SJCRH30 (cell line): ENCODE results near the gene CAMK2A. TPM values are rescaled to one million over a fixed set of nuclear protein-coding genes. Genes with fewer than 3 reads are reported as not detected.

ENCODE experiments used
- DNase-seq, 2 experiments: peaks; one replicate each; pipeline ENCODE4 v3.0.0-alpha.2; 2015 to 2020
- H3K27ac ChIP-seq: fragments of 250-450 bp; sonication (Bioruptor Pico); 2 replicates; pipeline ENCODE4 v1.5.1; 2020; ENCODE audit warnings: mild to moderate bottlenecking, moderate library complexity
- H3K27me3 ChIP-seq: fragments of 250-450 bp; sonication (Bioruptor Pico); 2 replicates; pipeline ENCODE4 v1.5.1; 2020; ENCODE audit warnings: mild to moderate bottlenecking, moderate library complexity
- H3K36me3 ChIP-seq: fragments of 250-450 bp; sonication (Bioruptor Pico); 2 replicates; pipeline ENCODE4 v1.5.1; 2020; ENCODE audit warnings: mild to moderate bottlenecking, moderate library complexity
- H3K4me1 ChIP-seq: fragments of 250-450 bp; sonication (Bioruptor Pico); 2 replicates; pipeline ENCODE4 v1.5.1; 2020; ENCODE audit warnings: mild to moderate bottlenecking, moderate library complexity
- H3K4me3 ChIP-seq: fragments of 250-450 bp; sonication (Bioruptor Pico); 2 replicates; pipeline ENCODE4 v1.5.1; 2020; ENCODE audit warnings: mild to moderate bottlenecking, moderate library complexity
- H3K9me3 ChIP-seq: fragments of 250-450 bp; sonication (Bioruptor Pico); replicated peaks from 2 replicates; pipeline ENCODE4 v1.5.1; 2020; ENCODE audit warnings: mild to moderate bottlenecking, moderate library complexity
- total RNA-seq: library from RNA; depleted of rRNA; stranded (reverse); fragments of >200 nt; shearing (Covaris generic); gene quantifications from 2 replicates; pipeline ENCODE4 v1.2.3, GENCODE V29; 2014

CAMK2A gene
- total RNA-seq, 1 experiment from 2014 or later = 0.42 TPM

GRCh38 chr5:150189728-150190502 is 99.7 kb downstream of the CAMK2A start, which contains the start of gene SLC6A7:
SLC6A7 (plus strand) TSS chr5:150190062; CDS start chr5:150190328, 266 bp downstream.
- no peak within 1 kb of the TSS for H3K27ac ChIP-seq
- H3K36me3 ChIP-seq = no peaks in the 10 kb centered on the region
- no peak for DNase-seq
- H3K27me3 ChIP-seq = 0 out of 2 replicates have a peak, but pooled peaks cover 8% of the 10 kb centered on the region
- no peak within 1 kb of the TSS for H3K4me3 ChIP-seq
- no peaks in the 10 kb centered on the region for H3K9me3 ChIP-seq
- peaks cover 4% of the 10 kb centered on the region; the same call in 1 of the 2 replicates for H3K4me1 ChIP-seq

DNA sequence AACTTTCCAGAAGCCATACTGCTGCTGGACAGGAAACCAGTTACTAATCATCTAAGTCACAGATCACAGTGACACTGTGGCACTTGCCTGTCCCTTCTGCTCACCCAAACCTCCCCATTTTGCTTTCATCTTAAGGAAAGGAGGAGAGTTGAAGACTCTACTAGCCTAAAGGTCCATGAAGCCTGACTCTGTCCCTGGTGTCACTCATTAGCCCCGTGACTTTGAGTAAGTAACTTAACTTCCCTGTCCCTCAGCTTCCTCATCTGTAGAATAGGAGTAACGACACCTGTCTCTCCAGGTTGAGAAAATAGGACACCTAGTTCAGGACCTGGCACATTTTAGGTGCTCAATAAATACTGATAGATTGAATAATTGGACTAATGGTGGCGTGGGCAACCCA is 100.2 kb downstream of the CAMK2A start:
- Histone ChIP-seq H3K4me1 (peaks cover 4% of the 10 kb centered on the region; the same call in 1 of the 2 replicates), H3K4me3 (no peak overlapping the region), H3K27me3 (0 out of 2 replicates have a peak, but pooled peaks cover 8% of the 10 kb centered on the region), H3K36me3 (no peaks in the 10 kb centered on the region), H3K27ac (no peak overlapping the region), H3K9me3 (no peaks in the 10 kb centered on the region)
- no peak for DNase-seq

DNA sequence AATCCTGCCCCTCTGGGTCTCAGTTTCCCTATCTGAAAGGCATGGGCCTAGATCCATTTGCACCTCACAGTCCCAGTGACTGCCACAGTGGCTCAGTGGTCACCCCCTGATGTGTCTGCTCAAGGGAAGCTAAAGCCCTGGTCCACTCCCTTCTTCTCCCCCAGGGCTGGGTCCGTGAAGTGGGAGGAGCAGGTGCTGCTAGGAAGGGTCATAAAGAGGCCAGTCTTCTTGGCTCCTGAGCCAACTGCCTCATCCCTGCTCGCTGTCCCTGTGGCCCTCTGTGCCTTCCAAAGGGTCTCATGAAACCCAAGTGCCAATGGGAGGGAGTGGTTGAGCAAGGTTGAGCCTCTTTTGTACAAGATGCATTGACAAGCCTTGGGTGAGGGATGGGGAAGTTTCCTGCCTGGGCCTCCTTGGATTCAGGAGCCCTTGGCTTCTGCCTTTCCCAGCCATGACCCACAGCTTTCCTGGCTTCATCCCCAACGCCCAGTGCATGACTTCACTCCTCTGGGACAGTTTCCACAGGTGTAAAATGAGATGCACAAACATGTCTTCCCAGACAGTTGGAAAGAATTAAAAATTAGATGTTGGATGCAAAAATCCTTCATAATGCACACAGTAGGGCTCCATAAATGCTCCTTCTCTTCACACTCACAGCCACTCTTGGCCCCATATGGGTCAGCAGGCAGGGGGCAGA is 101.3 kb downstream of the CAMK2A start:
- H3K4me1 ChIP-seq = peaks cover 3% of the 10 kb centered on the region; the same call in 1 of the 2 replicates
- H3K27ac ChIP-seq = no peak overlapping the region
- DNase-seq = no peak
- no peak overlapping the region for H3K4me3 ChIP-seq
- H3K36me3 ChIP-seq = no peaks in the 10 kb centered on the region
- H3K27me3 ChIP-seq = peaks cover 8% of the 10 kb centered on the region; the same call in 1 of the 2 replicates
- H3K9me3 ChIP-seq = no peaks in the 10 kb centered on the region

DNA sequence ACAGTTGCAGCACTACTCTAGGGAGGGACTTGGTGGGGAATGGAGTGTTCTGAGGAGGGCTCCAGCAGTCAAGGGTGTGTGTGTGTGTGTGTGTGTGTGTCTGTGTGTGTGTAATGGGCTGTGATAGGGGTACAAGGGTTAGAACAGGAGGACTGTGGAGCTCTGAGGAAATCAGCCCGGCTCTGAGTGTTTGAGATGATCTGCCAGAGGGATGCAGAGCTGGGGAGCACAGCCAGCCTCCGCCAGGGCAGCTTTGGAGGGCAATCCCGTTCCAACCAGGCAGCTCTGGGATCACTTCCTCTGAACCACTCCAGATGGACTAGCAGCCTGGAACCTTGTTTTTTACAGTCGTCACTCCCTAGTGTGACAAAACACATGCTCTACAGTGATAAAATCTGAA is 102.7 kb downstream of the CAMK2A start:
- H3K4me1 ChIP-seq = no peaks in the 10 kb centered on the region
- H3K27me3 ChIP-seq = peaks cover 8% of the 10 kb centered on the region; the same call in 1 of the 2 replicates
- H3K9me3 ChIP-seq = no peaks in the 10 kb centered on the region
- DNase-seq = no peak
- no peak overlapping the region for H3K4me3 ChIP-seq
- H3K36me3 ChIP-seq = no peaks in the 10 kb centered on the region
- H3K27ac ChIP-seq = no peak overlapping the region

DNA sequence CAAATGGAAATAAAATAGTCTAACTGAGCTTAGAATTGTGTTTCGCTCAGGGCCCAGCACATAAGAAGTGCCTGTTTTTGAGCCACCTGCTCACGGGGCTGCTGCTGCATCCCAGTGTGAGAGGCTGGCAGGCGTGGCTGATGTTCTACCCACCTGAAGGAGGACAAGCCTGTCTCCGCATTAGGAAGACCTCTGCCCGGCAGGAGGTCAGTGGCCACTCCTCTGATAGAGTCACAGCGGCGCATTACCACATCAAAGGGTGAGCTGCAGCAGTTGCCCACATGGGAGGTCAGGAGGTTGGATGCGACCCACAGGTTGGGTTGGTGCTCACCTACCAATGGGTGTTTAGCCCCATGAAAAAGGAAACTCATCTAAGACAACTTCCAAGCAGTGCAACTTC is 103.4 kb downstream of the CAMK2A start:
- Histone ChIP-seq H3K27ac (no peak overlapping the region), H3K9me3 (no peaks in the 10 kb centered on the region), H3K4me3 (no peak overlapping the region), H3K36me3 (no peaks in the 10 kb centered on the region), H3K4me1 (no peaks in the 10 kb centered on the region; the same call in 1 of the 2 replicates), H3K27me3 (peaks cover 8% of the 10 kb centered on the region; the same call in 1 of the 2 replicates)
- DNase-seq = no peak

- DNase-seq = no peak
- Histone ChIP-seq H3K9me3 (no peaks in the 10 kb centered on the region), H3K27ac (no peak overlapping the region), H3K4me3 (no peak overlapping the region), H3K4me1 (no peaks in the 10 kb centered on the region; the same call in 1 of the 2 replicates), H3K27me3 (no peaks in the 10 kb centered on the region; the same call in 1 of the 2 replicates), H3K36me3 (no peaks in the 10 kb centered on the region)
Observed at GRCh38 chr5:150184990-150185912, 104.3 kb downstream of the CAMK2A start.

DNA sequence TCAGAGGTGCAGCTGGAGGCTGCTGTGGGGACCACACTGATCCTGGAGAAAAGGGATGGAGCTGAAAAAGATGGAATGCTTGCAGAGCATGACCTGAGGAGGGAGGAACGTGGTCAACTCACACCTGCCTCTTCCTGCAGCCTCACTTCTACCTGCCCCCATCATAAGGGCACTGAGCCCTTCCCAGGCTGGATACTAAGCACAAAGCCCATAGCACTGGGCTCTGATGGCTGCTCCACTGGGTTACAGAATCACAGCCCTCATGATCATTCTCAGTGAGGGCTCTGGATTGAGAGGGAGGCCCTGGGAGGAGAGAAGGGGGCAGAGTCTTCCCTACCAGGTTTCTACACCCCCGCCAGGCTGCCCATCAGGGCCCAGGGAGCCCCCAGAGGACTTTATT is 105.6 kb downstream of the CAMK2A start:
- no peaks in the 10 kb centered on the region for H3K9me3 ChIP-seq
- H3K27me3 ChIP-seq = no peaks in the 10 kb centered on the region; the same call in 1 of the 2 replicates
- no peak overlapping the region for H3K4me3 ChIP-seq
- no peaks in the 10 kb centered on the region; the same call in 1 of the 2 replicates for H3K4me1 ChIP-seq
- H3K27ac ChIP-seq = no peak overlapping the region
- H3K36me3 ChIP-seq = no peaks in the 10 kb centered on the region
- DNase-seq = no peak

DNA sequence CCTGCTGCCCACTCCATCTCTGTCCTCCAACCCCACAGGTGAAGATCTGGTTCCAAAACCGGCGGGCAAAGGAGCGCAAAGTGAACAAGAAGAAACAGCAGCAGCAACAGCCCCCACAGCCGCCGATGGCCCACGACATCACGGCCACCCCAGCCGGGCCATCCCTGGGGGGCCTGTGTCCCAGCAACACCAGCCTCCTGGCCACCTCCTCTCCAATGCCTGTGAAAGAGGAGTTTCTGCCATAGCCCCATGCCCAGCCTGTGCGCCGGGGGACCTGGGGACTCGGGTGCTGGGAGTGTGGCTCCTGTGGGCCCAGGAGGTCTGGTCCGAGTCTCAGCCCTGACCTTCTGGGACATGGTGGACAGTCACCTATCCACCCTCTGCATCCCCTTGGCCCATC is 106.1 kb downstream of the CAMK2A start:
- no peak overlapping the region for H3K4me3 ChIP-seq
- H3K36me3 ChIP-seq = no peaks in the 10 kb centered on the region
- peaks cover under 1% of the 10 kb centered on the region; the same call in 1 of the 2 replicates for H3K4me1 ChIP-seq
- no peak for DNase-seq
- H3K27me3 ChIP-seq = no peaks in the 10 kb centered on the region; the same call in 1 of the 2 replicates
- H3K9me3 ChIP-seq = no peaks in the 10 kb centered on the region
- no peak overlapping the region for H3K27ac ChIP-seq

GRCh38 chr5:150182774-150183173 is 106.8 kb downstream of the CAMK2A start:
- no peaks in the 10 kb centered on the region; the same call in 1 of the 2 replicates for H3K27me3 ChIP-seq
- no peak overlapping the region for H3K27ac ChIP-seq
- DNase-seq = no peak
- H3K9me3 ChIP-seq = no peaks in the 10 kb centered on the region
- H3K4me3 ChIP-seq = no peak overlapping the region
- peaks cover 7% of the 10 kb centered on the region for H3K4me1 ChIP-seq
- no peaks in the 10 kb centered on the region for H3K36me3 ChIP-seq

DNA sequence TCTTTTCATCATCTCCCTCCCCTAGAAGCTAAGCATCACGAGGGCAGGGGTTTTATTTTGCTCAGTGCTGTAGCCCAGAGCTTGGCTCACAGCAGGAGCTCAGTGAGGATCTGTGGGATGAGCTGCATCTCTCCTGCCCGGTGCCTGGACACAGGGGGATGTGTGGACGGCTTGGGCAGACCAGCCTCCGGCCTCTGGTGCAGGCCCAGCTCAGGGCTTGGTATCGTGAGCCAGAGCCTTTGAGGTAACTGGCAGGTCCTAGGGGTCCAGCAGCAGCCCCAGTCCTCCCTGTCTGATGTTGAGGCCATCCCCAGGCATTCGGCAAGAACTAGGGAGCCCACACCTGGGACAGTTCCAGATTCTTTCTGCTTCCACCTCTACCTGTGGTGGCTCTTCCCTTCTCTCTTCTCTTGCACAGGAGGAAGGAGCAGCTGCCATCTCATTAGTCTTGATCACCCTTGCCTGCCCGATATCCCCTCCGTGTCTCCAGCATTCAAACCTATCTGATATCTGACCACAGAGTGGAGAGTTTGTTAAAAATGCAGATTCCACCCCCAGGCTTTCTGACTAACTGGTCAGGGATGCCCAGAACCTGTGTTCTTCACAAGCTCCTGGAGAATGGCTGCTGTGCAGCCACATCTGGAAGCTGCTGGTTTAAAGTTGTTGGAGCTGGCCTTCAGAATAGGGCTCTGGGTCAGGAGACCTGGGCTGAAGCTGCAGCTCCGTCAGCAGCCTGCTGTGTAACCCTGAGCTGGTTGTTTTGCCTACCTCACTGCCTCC is 107.6 kb downstream of the CAMK2A start:
- H3K4me1 ChIP-seq = peaks cover 15% of the 10 kb centered on the region
- no peak overlapping the region for H3K4me3 ChIP-seq
- H3K9me3 ChIP-seq = no peaks in the 10 kb centered on the region
- no peaks in the 10 kb centered on the region; the same call in 1 of the 2 replicates for H3K27me3 ChIP-seq
- no peaks in the 10 kb centered on the region for H3K36me3 ChIP-seq
- H3K27ac ChIP-seq = no peak overlapping the region
- no peak for DNase-seq

DNA sequence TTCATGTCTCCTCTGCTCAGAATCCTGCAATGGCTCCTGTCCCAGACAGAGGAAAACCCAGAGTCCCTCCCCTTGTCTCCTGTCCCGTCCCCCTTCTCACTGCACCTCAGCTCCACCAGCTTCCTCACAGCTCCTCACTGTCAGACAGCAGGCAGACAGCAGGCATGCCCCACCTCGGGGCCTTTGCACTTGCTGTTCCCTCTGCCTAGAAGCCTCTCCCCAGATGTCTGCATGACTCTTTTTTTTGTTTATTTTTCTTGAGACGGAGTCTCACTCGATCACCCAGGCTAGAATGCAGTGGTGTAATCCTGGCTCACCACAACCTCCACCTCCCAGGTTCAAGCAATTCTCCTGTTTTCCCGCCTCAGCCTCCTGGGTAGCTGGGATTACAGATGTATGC is 108.5 kb downstream of the CAMK2A start:
- H3K9me3 ChIP-seq = no peaks in the 10 kb centered on the region
- no peaks in the 10 kb centered on the region; the same call in 1 of the 2 replicates for H3K27me3 ChIP-seq
- no peak for DNase-seq
- H3K4me1 ChIP-seq = peaks cover 25% of the 10 kb centered on the region
- no peaks in the 10 kb centered on the region for H3K36me3 ChIP-seq
- H3K4me3 ChIP-seq = no peak overlapping the region
- no peak overlapping the region for H3K27ac ChIP-seq

- H3K36me3 ChIP-seq = no peaks in the 10 kb centered on the region
- no peak overlapping the region for H3K4me3 ChIP-seq
- no peaks in the 10 kb centered on the region for H3K9me3 ChIP-seq
- no peak overlapping the region for H3K27ac ChIP-seq
- DNase-seq = no peak
- no peaks in the 10 kb centered on the region; the same call in 1 of the 2 replicates for H3K27me3 ChIP-seq
- H3K4me1 ChIP-seq = peaks cover 28% of the 10 kb centered on the region
Observed at GRCh38 chr5:150180241-150181026, 109.1 kb downstream of the CAMK2A start.

GRCh38 chr5:150179019-150179620 is 110.5 kb downstream of the CAMK2A start:
- no peak for DNase-seq
- H3K27ac ChIP-seq = no peak overlapping the region
- peaks cover 28% of the 10 kb centered on the region for H3K4me1 ChIP-seq
- no peaks in the 10 kb centered on the region for H3K9me3 ChIP-seq
- no peaks in the 10 kb centered on the region for H3K36me3 ChIP-seq
- no peak overlapping the region for H3K4me3 ChIP-seq
- H3K27me3 ChIP-seq = no peaks in the 10 kb centered on the region; the same call in 1 of the 2 replicates
